ENCODE measurements around the gene FTCD. TPM values are rescaled to one million over a fixed set of nuclear protein-coding genes. Genes with fewer than 3 reads are reported as not detected.

The FTCD gene
- total RNA-seq, 1 donor from 2014 or later: not detected

- no peak for DNase-seq (ENCODE audit: low read depth)
- H3K4me3 ChIP-seq (ENCODE audit: low read depth, low read length): no peak overlapping the region
- no peak for TF ChIP-seq CTCF (conservative IDR thresholded peaks at IDR 0.05; ENCODE audit: low read depth, low read length)
These were observed 41.7 kb downstream of the FTCD start for GRCh38 chr21:46113497-46114176.

- TF ChIP-seq CTCF (conservative IDR thresholded peaks at IDR 0.05; ENCODE audit: low read depth, low read length): no peak
- DNase-seq (ENCODE audit: low read depth): no peak
- no peak overlapping the region for H3K4me3 ChIP-seq (ENCODE audit: low read depth, low read length)
These were observed 42.6 kb downstream of the FTCD start for GRCh38 chr21:46112725-46113215.

GRCh38 chr21:46111857-46112724 lies 43.3 kb downstream of the FTCD start:
- DNase-seq (ENCODE audit: low read depth): no peak
- H3K4me3 ChIP-seq (ENCODE audit: low read depth, low read length): no peak overlapping the region
- TF ChIP-seq CTCF (conservative IDR thresholded peaks at IDR 0.05; ENCODE audit: low read depth, low read length): no peak

- H3K4me3 ChIP-seq (ENCODE audit: low read depth, low read length): no peak overlapping the region
- no peak for TF ChIP-seq CTCF (conservative IDR thresholded peaks at IDR 0.05; ENCODE audit: low read depth, low read length)
- DNase-seq (ENCODE audit: low read depth): no peak
These were observed 44.2 kb downstream of the FTCD start for GRCh38 chr21:46111193-46111571.

GRCh38 chr21:46110499-46111192 lies 44.7 kb downstream of the FTCD start:
- no peak for DNase-seq (ENCODE audit: low read depth)
- H3K4me3 ChIP-seq (ENCODE audit: low read depth, low read length): no peak overlapping the region
- TF ChIP-seq CTCF (conservative IDR thresholded peaks at IDR 0.05; ENCODE audit: low read depth, low read length): no peak

GRCh38 chr21:46109313-46110221 lies 45.8 kb downstream of the FTCD start:
- H3K4me3 ChIP-seq (ENCODE audit: low read depth, low read length): no peak overlapping the region
- no peak for DNase-seq (ENCODE audit: low read depth)
- TF ChIP-seq CTCF (conservative IDR thresholded peaks at IDR 0.05; ENCODE audit: low read depth, low read length): no peak
